ENCODE results near the gene TMPRSS6. TPM values are rescaled to one million over a fixed set of nuclear protein-coding genes. Genes with fewer than 3 reads are reported as not detected.

The TMPRSS6 gene
- total and polyA plus RNA-seq, 2 of the 13 experiments (the other 11 are each of a cell fraction or from before 2014, with no cell fraction given): 4.2 to 4.8 TPM

DNA sequence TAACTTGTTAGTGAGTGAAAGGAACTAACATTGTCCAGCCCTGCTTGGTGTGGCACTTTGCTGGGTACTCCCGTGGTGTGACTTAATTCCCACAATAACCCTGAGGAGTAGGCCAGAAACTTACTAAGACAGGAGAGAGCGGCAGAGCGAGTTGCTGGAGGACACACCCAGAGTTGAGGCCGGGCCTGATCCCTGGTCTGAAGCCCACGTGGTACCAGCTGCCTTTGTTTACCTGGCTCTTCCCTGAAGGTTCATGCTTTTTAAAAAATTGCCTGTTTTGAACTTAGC is 89.4 kb downstream of the TMPRSS6 start (continued):
- TF ChIP-seq ZNF18 (CRISPR knock-in tag; IDR thresholded peaks at IDR 0.05; ENCODE audit: insufficient replicate concordance) (no peak), POGK (CRISPR knock-in tag; conservative IDR thresholded peaks at IDR 0.05) (no peak), EHMT2 (IDR thresholded peaks at IDR 0.05; ENCODE audit: borderline replicate concordance, low read depth, low read length) (no peak), GTF2F1 (IDR thresholded peaks at IDR 0.05; ENCODE audit: low read length) (no peak), IRF2 (CRISPR knock-in tag; IDR thresholded peaks at IDR 0.05) (no peak), KLF16 (CRISPR knock-in tag; IDR thresholded peaks at IDR 0.05) (no peak), NONO (IDR thresholded peaks at IDR 0.05) (no peak), NONO (CRISPR knock-in tag; conservative IDR thresholded peaks at IDR 0.05) (0 out of 2 replicates have a peak, but pooled peaks have one; percentile 3), TBL1XR1 (IDR thresholded peaks at IDR 0.05; ENCODE audit: borderline replicate concordance, low read length, partially characterized antibody) (no peak), ZNF775 (CRISPR knock-in tag; IDR thresholded peaks at IDR 0.05; ENCODE audit: borderline replicate concordance) (no peak), KMT2A (CRISPR knock-in tag; IDR thresholded peaks at IDR 0.05) (peak; percentile 43; the same call in 1 of the 2 replicates), HMGXB4 (CRISPR knock-in tag; IDR thresholded peaks at IDR 0.05; ENCODE audit: borderline replicate concordance in 1 of 2, low read depth in 1 of 2) (peak in 1 of 2 experiments; percentile 18; a peak in 1 of 4 replicates), TCF7L2 (IDR thresholded peaks at IDR 0.05; ENCODE audit: low read depth, low read length) (no peak), ZNF558 (CRISPR knock-in tag; IDR thresholded peaks at IDR 0.05; ENCODE audit: borderline replicate concordance) (no peak), PAF1 (CRISPR knock-in tag; IDR thresholded peaks at IDR 0.05) (no peak), PRDM15 (CRISPR knock-in tag; IDR thresholded peaks at IDR 0.05) (no peak), MAFK (conservative IDR thresholded peaks at IDR 0.05 in 1 of 2, IDR thresholded peaks at IDR 0.05 in 1 of 2; ENCODE audit: low read length in 2 of 2) (no peak)
- TF ChIP-seq, protein P1, sequence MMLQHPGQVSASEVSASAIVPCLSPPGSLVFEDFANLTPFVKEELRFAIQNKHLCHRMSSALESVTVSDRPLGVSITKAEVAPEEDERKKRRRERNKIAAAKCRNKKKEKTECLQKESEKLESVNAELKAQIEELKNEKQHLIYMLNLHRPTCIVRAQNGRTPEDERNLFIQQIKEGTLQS (CRISPR knock-in tag; IDR thresholded peaks at IDR 0.05): no peak
- TF ChIP-seq, protein P2, sequence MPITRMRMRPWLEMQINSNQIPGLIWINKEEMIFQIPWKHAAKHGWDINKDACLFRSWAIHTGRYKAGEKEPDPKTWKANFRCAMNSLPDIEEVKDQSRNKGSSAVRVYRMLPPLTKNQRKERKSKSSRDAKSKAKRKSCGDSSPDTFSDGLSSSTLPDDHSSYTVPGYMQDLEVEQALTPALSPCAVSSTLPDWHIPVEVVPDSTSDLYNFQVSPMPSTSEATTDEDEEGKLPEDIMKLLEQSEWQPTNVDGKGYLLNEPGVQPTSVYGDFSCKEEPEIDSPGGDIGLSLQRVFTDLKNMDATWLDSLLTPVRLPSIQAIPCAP (CRISPR knock-in tag; IDR thresholded peaks at IDR 0.05; ENCODE audit: low read depth): no peak
